Stimulated activated naive CD8-positive, alpha-beta T cell treated with anti-CD3 and anti-CD28 coated beads, Interleukin-15, Interleukin-2, amounts not matched to agents 100 U/mL and 50 U/mL, for 24 hours (primary cell): ENCODE results near the gene KCNQ4.

Experiments used
- ATAC-seq: fragments of 150-1000 bp; cut with Tn5 transposase; one replicate; pipeline ENCODE4 v1.10.0; 2021
- DNase-seq: peaks from one replicate; pipeline ENCODE4 v3.0.0; 2021

Gene KCNQ4

GRCh38 chr1:40795811-40796586, 12.4 kb downstream of the KCNQ4 start:
- DNase-seq (no peak), ATAC-seq (peak; percentile 49)

GRCh38 chr1:40796939-40797667, 13.5 kb downstream of the KCNQ4 start:
- ATAC-seq (no peak), DNase-seq (no peak)

GRCh38 chr1:40797668-40798010, 14.1 kb downstream of the KCNQ4 start:
- no peak for ATAC-seq
- no peak for DNase-seq

- DNase-seq (no peak), ATAC-seq (no peak)
Measured at GRCh38 chr1:40798366-40799281, 15.0 kb downstream of the KCNQ4 start.

GRCh38 chr1:40799351-40799867, 15.8 kb downstream of the KCNQ4 start:
- ATAC-seq, result no peak
- DNase-seq, result no peak

- DNase-seq (no peak), ATAC-seq (no peak)
Measured at GRCh38 chr1:40801742-40802077, 18.1 kb downstream of the KCNQ4 start.

GRCh38 chr1:40802078-40802741, 18.6 kb downstream of the KCNQ4 start:
- peak; percentile 84 for ATAC-seq
- DNase-seq, result peak; percentile 87

GRCh38 chr1:40802742-40803113, 19.1 kb downstream of the KCNQ4 start:
- no peak for DNase-seq
- no peak for ATAC-seq

GRCh38 chr1:40803447-40803846, 19.9 kb downstream of the KCNQ4 start:
- ATAC-seq (no peak), DNase-seq (no peak)

GRCh38 chr1:40803902-40804301, 20.3 kb downstream of the KCNQ4 start:
- no peak for ATAC-seq

GRCh38 chr1:40806240-40806639, 22.7 kb downstream of the KCNQ4 start:
- no peak for ATAC-seq
- DNase-seq, result no peak

More at GRCh38 chr1:40803902-40804301, 20.3 kb downstream of the KCNQ4 start:
- DNase-seq, result no peak

- ATAC-seq (no peak), DNase-seq (no peak)
Measured at GRCh38 chr1:40806731-40807695, 23.4 kb downstream of the KCNQ4 start.

GRCh38 chr1:40808002-40808401, 24.4 kb downstream of the KCNQ4 start:
- no peak for ATAC-seq

GRCh38 chr1:40808444-40808843, 24.9 kb downstream of the KCNQ4 start:
- DNase-seq, result no peak
- ATAC-seq, result no peak

More at GRCh38 chr1:40808002-40808401, 24.4 kb downstream of the KCNQ4 start:
- no peak for DNase-seq

GRCh38 chr1:40808909-40809308, 25.3 kb downstream of the KCNQ4 start:
- ATAC-seq (no peak), DNase-seq (no peak)

GRCh38 chr1:40810927-40811326, 27.3 kb downstream of the KCNQ4 start:
- DNase-seq (no peak), ATAC-seq (no peak)

- DNase-seq (no peak), ATAC-seq (no peak)
Measured at GRCh38 chr1:40815420-40815819, 31.8 kb downstream of the KCNQ4 start.

- ATAC-seq (peak; percentile 8), DNase-seq (no peak)
Measured at GRCh38 chr1:40817791-40818263, 34.2 kb downstream of the KCNQ4 start.

- DNase-seq (peak; percentile 90), ATAC-seq (peak; percentile 98)
Measured at GRCh38 chr1:40818264-40818961, 34.8 kb downstream of the KCNQ4 start.

- DNase-seq (no peak), ATAC-seq (no peak)
Measured at GRCh38 chr1:40819101-40819500, 35.5 kb downstream of the KCNQ4 start.
